Muscle of leg (tissue), 16 donors: ENCODE data around the gene MAD1L1. TPM values are rescaled to one million over a fixed set of nuclear protein-coding genes. Genes with fewer than 3 reads are reported as not detected.
A peak's percentile ranks its signal among the peaks of the same experiment; 100 is the strongest.

Experiments used
- DNase-seq: peaks from one replicate; pipeline ENCODE4 v3.0.0; 2013
- H3K27ac ChIP-seq: one replicate; pipeline ENCODE4 v1.5.1; 2013; ENCODE audit warnings: mild to moderate bottlenecking, low read length, control low read depth
- H3K27me3 ChIP-seq: one replicate; pipeline ENCODE4 v1.6.1; 2013; ENCODE audit warnings: low read length; ENCODE audit not compliant: control insufficient read depth, insufficient read depth
- H3K36me3 ChIP-seq: one replicate; pipeline ENCODE4 v1.6.1; 2013; ENCODE audit warnings: low read length; ENCODE audit not compliant: control insufficient read depth, insufficient read depth
- H3K4me1 ChIP-seq: one replicate; pipeline ENCODE4 v1.6.1; 2013; ENCODE audit warnings: low read length; ENCODE audit not compliant: control insufficient read depth, insufficient read depth
- H3K4me3 ChIP-seq: one replicate; pipeline ENCODE4 v1.5.1; 2013; ENCODE audit warnings: low read length, control low read depth
- H3K9me3 ChIP-seq: replicated peaks from 2 replicates; pipeline ENCODE4 v1.6.1; 2013; ENCODE audit warnings: low read depth, low read length; ENCODE audit not compliant: control insufficient read depth
- whole genome bisulfite sequencing: methylation state at CpG from one replicate; pipeline ENCODE4 v1.1.5; 2013; ENCODE audit warnings: missing lambda C conversion rate; ENCODE audit not compliant: insufficient coverage; 5-methylcytosine and 5-hydroxymethylcytosine counted together
- long read RNA-seq, 11 donors: transcript quantifications; one replicate each; lab custom pipeline, GENCODE V29; 2026
- polyA plus RNA-seq, 8 donors: library from polyadenylated mRNA; unstranded; fragments of 120-200 nt; gene quantifications; one replicate each; pipeline versions ENCODE4 v1.2.1 to v1.2.3, GENCODE V29; 2013; ENCODE audit warnings: inconsistent platforms in 1 of 8, low replicate concordance in 1 of 8; ENCODE audit not compliant: insufficient read length in 8 of 8, insufficient read depth in 1 of 8
- total RNA-seq: library from RNA; stranded (reverse); fragments of 120-200 nt; gene quantifications from one replicate; pipeline ENCODE4 v1.2.4, GENCODE V29; 2013

The MAD1L1 gene
- total RNA-seq (38.7 TPM), polyA plus RNA-seq (10 to 100 TPM; 19.1 to 27.4 (median 21.3) TPM)
- long read RNA-seq, donor 1, partial matches to known transcripts: 0 of 1 reads
- long read RNA-seq, donor 1, other reads (novel, unspliced or antisense): 0 of 1 reads
- long read RNA-seq, donor 2: 0 reads
- long read RNA-seq, donor 3: 0 reads
- long read RNA-seq, donor 4: 0 reads
- long read RNA-seq, donor 5, partial matches to known transcripts: 0 of 5 reads
- long read RNA-seq, donor 5, other reads (novel, unspliced or antisense): 5 of 5 reads
- long read RNA-seq, donor 6, partial matches to known transcripts: 11 of 23 reads
- long read RNA-seq, donor 6, other reads (novel, unspliced or antisense): 12 of 23 reads
- long read RNA-seq, donor 7: 0 reads
- long read RNA-seq, donor 8: 0 reads
- long read RNA-seq, donor 9: 0 reads
- long read RNA-seq, donor 10: 0 reads
- long read RNA-seq, donor 11, partial matches to known transcripts: 0 of 6 reads
- long read RNA-seq, donor 11, other reads (novel, unspliced or antisense): 6 of 6 reads

- DNase-seq: peak; percentile 96
- H3K4me3 ChIP-seq: peak within 1 kb of the TSS; percentile 84
- peaks cover 51% of the 10 kb centered on the region for H3K36me3 ChIP-seq
- H3K4me1 ChIP-seq: peaks cover 18% of the 10 kb centered on the region
- 0% methylated on average over 61 of the region's 63 CpGs for WGBS
- H3K27ac ChIP-seq: peak within 1 kb of the TSS; percentile 2
- no peaks in the 10 kb centered on the region for H3K9me3 ChIP-seq
- no peaks in the 10 kb centered on the region for H3K27me3 ChIP-seq
Measured at GRCh38 chr7:2232766-2233520, at the start of gene MAD1L1. TSS of gene MAD1L1 (minus strand) at chr7:2232945. CDS start at chr7:2230133, 2,812 bp downstream.

GRCh38 chr7:2282185-2282751 lies 49.5 kb upstream of the MAD1L1 start:
- Histone ChIP-seq H3K9me3 (no peaks in the 10 kb centered on the region), H3K4me1 (peaks cover 37% of the 10 kb centered on the region), H3K27ac (peak overlapping the region; percentile 87), H3K4me3 (no peak overlapping the region), H3K36me3 (peaks cover 6% of the 10 kb centered on the region), H3K27me3 (no peaks in the 10 kb centered on the region)
- no peak for DNase-seq
- 84% methylated on average over 8 of the region's 14 CpGs for WGBS

GRCh38 chr7:2281541-2281940 lies 48.8 kb upstream of the MAD1L1 start:
- no peaks in the 10 kb centered on the region for H3K9me3 ChIP-seq
- peak; percentile 92 for DNase-seq
- WGBS: 28% methylated on average over 6 of the region's 9 CpGs
- H3K4me3 ChIP-seq: no peak overlapping the region
- H3K4me1 ChIP-seq: peaks cover 37% of the 10 kb centered on the region
- peak overlapping the region; percentile 87 for H3K27ac ChIP-seq
- H3K27me3 ChIP-seq: no peaks in the 10 kb centered on the region
- H3K36me3 ChIP-seq: peaks cover 10% of the 10 kb centered on the region

GRCh38 chr7:2280424-2280823 lies 47.7 kb upstream of the MAD1L1 start:
- no CpG with 5 or more reads among the region's 2 CpGs for WGBS
- Histone ChIP-seq H3K36me3 (peaks cover 16% of the 10 kb centered on the region), H3K27ac (peak overlapping the region; percentile 74), H3K4me3 (no peak overlapping the region), H3K9me3 (no peaks in the 10 kb centered on the region), H3K27me3 (no peaks in the 10 kb centered on the region), H3K4me1 (peaks cover 37% of the 10 kb centered on the region)
- DNase-seq: no peak

GRCh38 chr7:2279896-2280295 lies 47.2 kb upstream of the MAD1L1 start:
- no peak overlapping the region for H3K4me3 ChIP-seq
- H3K27me3 ChIP-seq: no peaks in the 10 kb centered on the region
- peaks cover 37% of the 10 kb centered on the region for H3K4me1 ChIP-seq
- DNase-seq: peak; percentile 97
- no peaks in the 10 kb centered on the region for H3K9me3 ChIP-seq
- peak overlapping the region; percentile 74 for H3K27ac ChIP-seq
- no CpG with 5 or more reads among the region's 4 CpGs for WGBS
- H3K36me3 ChIP-seq: peaks cover 19% of the 10 kb centered on the region

- no peak for DNase-seq
- no peak overlapping the region for H3K27ac ChIP-seq
- peaks cover 31% of the 10 kb centered on the region for H3K36me3 ChIP-seq
- H3K4me3 ChIP-seq: no peak overlapping the region
- no peaks in the 10 kb centered on the region for H3K27me3 ChIP-seq
- whole genome bisulfite sequencing: 86% methylated on average over 10 of the region's 11 CpGs
- no peaks in the 10 kb centered on the region for H3K9me3 ChIP-seq
- peaks cover 30% of the 10 kb centered on the region for H3K4me1 ChIP-seq
Measured at GRCh38 chr7:2278026-2278425, 45.3 kb upstream of the MAD1L1 start.

- no peak for DNase-seq
- Histone ChIP-seq H3K9me3 (no peaks in the 10 kb centered on the region), H3K36me3 (peaks cover 42% of the 10 kb centered on the region), H3K4me1 (peaks cover 12% of the 10 kb centered on the region), H3K27me3 (no peaks in the 10 kb centered on the region), H3K4me3 (no peak overlapping the region), H3K27ac (no peak overlapping the region)
- WGBS: 82% methylated on average over 17 of the region's 18 CpGs
Measured at GRCh38 chr7:2276107-2276506, 43.4 kb upstream of the MAD1L1 start.

- no peaks in the 10 kb centered on the region for H3K27me3 ChIP-seq
- H3K4me3 ChIP-seq: no peak overlapping the region
- WGBS: 88% methylated on average over 15 of the region's 18 CpGs
- H3K4me1 ChIP-seq: peaks cover 12% of the 10 kb centered on the region
- H3K9me3 ChIP-seq: no peaks in the 10 kb centered on the region
- H3K36me3 ChIP-seq: peaks cover 45% of the 10 kb centered on the region
- DNase-seq: no peak
- H3K27ac ChIP-seq: no peak overlapping the region
Measured at GRCh38 chr7:2275101-2275500, 42.4 kb upstream of the MAD1L1 start.

- H3K9me3 ChIP-seq: no peaks in the 10 kb centered on the region
- no peaks in the 10 kb centered on the region for H3K27me3 ChIP-seq
- peaks cover 47% of the 10 kb centered on the region for H3K36me3 ChIP-seq
- no peak for DNase-seq
- H3K4me1 ChIP-seq: peaks cover 13% of the 10 kb centered on the region
- H3K27ac ChIP-seq: no peak overlapping the region
- 84% methylated on average over 4 of the region's 7 CpGs for WGBS
- H3K4me3 ChIP-seq: no peak overlapping the region
Measured at GRCh38 chr7:2274666-2275065, 41.9 kb upstream of the MAD1L1 start.

GRCh38 chr7:2273866-2274265 lies 41.1 kb upstream of the MAD1L1 start:
- Histone ChIP-seq H3K27ac (no peak overlapping the region), H3K4me3 (no peak overlapping the region), H3K4me1 (peaks cover 11% of the 10 kb centered on the region), H3K27me3 (no peaks in the 10 kb centered on the region), H3K9me3 (no peaks in the 10 kb centered on the region), H3K36me3 (peaks cover 50% of the 10 kb centered on the region)
- 94% methylated on average over 18 of the region's 20 CpGs for WGBS
- DNase-seq: no peak
